HEK293 (cell line): ENCODE measurements around the gene CYP4F22.

Source experiments
- CTCF ChIA-PET: fragments of 350-600 bp; formaldehyde crosslinking; extraction: SDS; loops from one replicate; lab custom pipeline; 2021; ENCODE audit warnings: antibody characterized with exemption; lab: Yijun Ruan, JAX
- POLR2A ChIA-PET: fragments of 300-600 bp; formaldehyde crosslinking; extraction: SDS; loops from one replicate; lab custom pipeline; 2020; ENCODE audit warnings: antibody characterized with exemption, inconsistent platforms; lab: Yijun Ruan, JAX
- H3K27ac ChIP-seq: fragments of 200-500 bp; sonication (Bioruptor generic); 2 replicates; pipeline ENCODE4 v1.5.1; 2014; ENCODE audit warnings: low read depth, low read length, control low read depth, inconsistent platforms; ENCODE audit errors: extremely low read depth
- H3K36me3 ChIP-seq, 2 experiments: fragments of 200-500 bp in 1 of 2; sonication (Bioruptor generic) in 1 of 2; 1 replicate in 1 of 2; 2 replicates in 1 of 2; pipeline ENCODE4 v1.5.1; 2014 to 2017; ENCODE audit warnings: inconsistent platforms in 2 of 2, low read length in 2 of 2; ENCODE audit not compliant: control insufficient read depth in 2 of 2, insufficient read depth in 1 of 2
- H3K4me1 ChIP-seq: fragments of 200-500 bp; sonication (Bioruptor generic); 2 replicates; pipeline ENCODE4 v1.5.1; 2014; ENCODE audit warnings: mild to moderate bottlenecking, low read length, inconsistent platforms; ENCODE audit not compliant: control insufficient read depth, insufficient read depth
- H3K4me3 ChIP-seq: 2 replicates; pipeline ENCODE4 v1.5.1; 2011; ENCODE audit warnings: low read depth, mild to moderate bottlenecking, control low read depth, low read length, moderate library complexity
- H3K9me3 ChIP-seq: fragments of 200-500 bp; sonication (Bioruptor generic); 2 replicates; pipeline ENCODE4 v1.5.1; 2014; ENCODE audit warnings: low read depth, low read length, inconsistent platforms; ENCODE audit not compliant: control insufficient read depth, insufficient read depth
- KLF10 ChIP-seq: fragments of 450-650 bp; IDR thresholded peaks from 2 replicates; pipeline ENCODE4 v1.5.1; 2018; ENCODE audit warnings: missing biosample characterization, mild to moderate bottlenecking, missing genetic modification characterization
- KLF9 ChIP-seq: fragments of 450-650 bp; formaldehyde crosslinking; IDR thresholded peaks from 2 replicates; pipeline ENCODE4 v1.5.1; 2016; ENCODE audit warnings: missing biosample characterization, missing genetic modification characterization, low read depth
- SCRT2 ChIP-seq: fragments of 450-650 bp; formaldehyde crosslinking; IDR thresholded peaks from 2 replicates; pipeline ENCODE4 v1.5.1; 2016; ENCODE audit warnings: missing biosample characterization, missing genetic modification characterization
- TRIM28 ChIP-seq: IDR thresholded peaks from 2 replicates; pipeline ENCODE4 v1.6.1; 2011; ENCODE audit warnings: low read length, control low read depth, borderline replicate concordance
- ZBTB26 ChIP-seq: fragments of 450-650 bp; formaldehyde crosslinking; optimal IDR thresholded peaks from 2 replicates; pipeline ENCODE3; 2016; ENCODE audit warnings: missing biosample characterization, mild to moderate bottlenecking, missing genetic modification characterization
- ZFP3 ChIP-seq: fragments of 450-650 bp; formaldehyde crosslinking; IDR thresholded peaks from 2 replicates; pipeline ENCODE4 v1.5.1; 2016; ENCODE audit warnings: low read depth, missing biosample characterization, missing genetic modification characterization
- ZFP69B ChIP-seq: fragments of 450-650 bp; formaldehyde crosslinking; IDR thresholded peaks from 2 replicates; pipeline ENCODE4 v1.5.1; 2016; ENCODE audit warnings: missing biosample characterization, missing genetic modification characterization
- ZNF132 ChIP-seq: fragments of 450-650 bp; formaldehyde crosslinking; IDR thresholded peaks from 2 replicates; pipeline ENCODE4 v1.5.1; 2017; ENCODE audit warnings: missing biosample characterization, missing genetic modification characterization, borderline replicate concordance
- ZNF223 ChIP-seq: fragments of 450-650 bp; formaldehyde crosslinking; IDR thresholded peaks from 2 replicates; pipeline ENCODE4 v1.5.1; 2016; ENCODE audit warnings: missing biosample characterization, missing genetic modification characterization
- ZNF311 ChIP-seq: fragments of 450-650 bp; formaldehyde crosslinking; IDR thresholded peaks from 2 replicates; pipeline ENCODE4 v1.5.1; 2017; ENCODE audit warnings: missing biosample characterization, missing genetic modification characterization, borderline replicate concordance
- ZNF324 ChIP-seq: fragments of 450-650 bp; formaldehyde crosslinking; IDR thresholded peaks from 2 replicates; pipeline ENCODE4 v1.5.1; 2016; ENCODE audit warnings: missing biosample characterization, missing genetic modification characterization
- ZNF366 ChIP-seq: fragments of 450-650 bp; formaldehyde crosslinking; conservative IDR thresholded peaks from 2 replicates; pipeline ENCODE4 v1.5.1; 2016; ENCODE audit warnings: missing biosample characterization, missing genetic modification characterization
- ZNF37A ChIP-seq: fragments of 450-650 bp; IDR thresholded peaks from 2 replicates; pipeline ENCODE4 v1.5.1; 2018; ENCODE audit warnings: missing biosample characterization, missing genetic modification characterization
- ZNF433 ChIP-seq: fragments of 450-650 bp; formaldehyde crosslinking; IDR thresholded peaks from 2 replicates; pipeline ENCODE4 v1.5.1; 2016; ENCODE audit warnings: missing biosample characterization, missing genetic modification characterization, low read depth
- ZNF692 ChIP-seq: fragments of 450-650 bp; formaldehyde crosslinking; IDR thresholded peaks from 2 replicates; pipeline ENCODE4 v1.5.1; 2016; ENCODE audit warnings: missing biosample characterization, missing genetic modification characterization
- ZNF768 ChIP-seq: fragments of 450-650 bp; formaldehyde crosslinking; IDR thresholded peaks from 2 replicates; pipeline ENCODE4 v1.5.1; 2018; ENCODE audit warnings: missing biosample characterization, mild to moderate bottlenecking, missing genetic modification characterization
- ZSCAN4 ChIP-seq: fragments of 450-650 bp; formaldehyde crosslinking; IDR thresholded peaks from 2 replicates; pipeline ENCODE4 v1.5.1; 2017; ENCODE audit warnings: missing biosample characterization, missing genetic modification characterization

CYP4F22 gene

GRCh38 chr19:15555759-15556633 lies 47.7 kb downstream of the CYP4F22 start (continued):
- TF ChIP-seq ZNF223 (no peak), KLF9 (peak; percentile 96), ZNF768 (tag by site-specific recombination) (no peak), KLF10 (tag by site-specific recombination) (peak; percentile 86), ZNF366 (tag by site-specific recombination) (0 out of 2 replicates have a peak, but pooled peaks have one; percentile 27)

GRCh38 chr19:15556634-15557181 lies 48.4 kb downstream of the CYP4F22 start:
- TF ChIP-seq TRIM28 (0 out of 2 replicates have a peak, but pooled peaks have one; percentile 11), ZBTB26 (peak; percentile 83), ZNF37A (tag by site-specific recombination) (peak; percentile 96), ZNF311 (tag by site-specific recombination) (no peak), ZSCAN4 (tag by site-specific recombination) (peak; percentile 94), ZFP69B (tag by site-specific recombination) (peak; percentile 6; the same call in 1 of the 2 replicates)
- H3K9me3 ChIP-seq: no peaks in the 10 kb centered on the region
- no peaks in the 10 kb centered on the region for H3K4me1 ChIP-seq
- H3K36me3 ChIP-seq: no peaks in the 10 kb centered on the region
- H3K4me3 ChIP-seq: no peak overlapping the region
- ChIA-PET POLR2A (interaction anchor here (1.6 kb wide), 1 partner anchor 138 kb away, joined by 3 read pairs; the partner anchor contains the start of gene AKAP8L), CTCF (interaction anchor here (0.6 to 1.3 kb wide), 7 partner anchors 50 to 454 kb away, joined by 3 to 7 read pairs (median 3); partner anchors contain the start of gene AKAP8L)
- no peak overlapping the region for H3K27ac ChIP-seq

- H3K27ac ChIP-seq: no peak overlapping the region
- no peaks in the 10 kb centered on the region for H3K9me3 ChIP-seq
- no peak overlapping the region for H3K4me3 ChIP-seq
- no peaks in the 10 kb centered on the region for H3K4me1 ChIP-seq
- CTCF ChIA-PET: interaction anchor here (0.6 to 1.3 kb wide), 8 partner anchors 50 to 454 kb away, joined by 3 to 7 read pairs (median 3); partner anchors contain the start of gene AKAP8L
- POLR2A ChIA-PET: interaction anchor here (1.6 kb wide), 1 partner anchor 138 kb away, joined by 3 read pairs; the partner anchor contains the start of gene AKAP8L
- no peak for TF ChIP-seq ZFP3 (tag by site-specific recombination)
- no peak for TF ChIP-seq ZNF132 (tag by site-specific recombination)
- no peak for TF ChIP-seq ZNF324
- no peak for TF ChIP-seq ZNF433
- no peak for TF ChIP-seq ZNF692 (tag by site-specific recombination)
- no peak for TF ChIP-seq SCRT2 (tag by site-specific recombination)
- no peaks in the 10 kb centered on the region for H3K36me3 ChIP-seq
These were observed 48.9 kb downstream of the CYP4F22 start for GRCh38 chr19:15557223-15557622.
